ENCODE results near the gene FTCDNL1.

Gene FTCDNL1

DNA sequence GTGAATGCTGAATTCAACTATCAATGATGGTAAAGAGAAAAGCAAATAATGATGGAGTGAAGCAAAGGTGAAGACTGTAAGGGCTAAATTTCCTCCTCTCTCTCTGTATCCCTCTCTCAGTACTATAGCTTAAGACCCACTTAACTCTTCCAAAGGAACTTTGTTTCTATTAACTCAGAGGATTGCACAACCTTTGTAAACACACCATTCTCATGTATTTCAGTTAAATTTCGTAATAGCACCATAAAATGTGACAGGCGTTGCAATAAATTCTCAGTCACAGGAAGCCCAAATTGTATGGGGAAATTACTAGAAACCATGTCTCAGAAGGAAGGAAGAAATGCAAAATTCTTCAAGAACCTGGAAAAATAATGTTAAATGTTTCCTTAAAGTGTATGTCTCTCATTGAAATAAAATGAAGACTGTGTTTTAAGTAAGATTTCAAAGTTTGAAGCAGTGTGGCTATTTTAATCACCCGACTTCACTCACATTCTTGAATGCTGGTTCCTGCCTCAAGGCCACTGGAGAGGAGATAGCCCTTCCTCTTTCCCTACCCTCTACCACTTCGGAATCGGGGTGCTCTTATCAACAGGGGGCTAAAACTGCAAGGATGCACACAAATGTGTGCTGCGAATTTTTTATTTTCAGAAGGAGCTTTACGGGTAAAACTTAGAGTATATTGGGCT lies 112.1 kb downstream of the FTCDNL1 start:
- DNase-seq: no peak

DNA sequence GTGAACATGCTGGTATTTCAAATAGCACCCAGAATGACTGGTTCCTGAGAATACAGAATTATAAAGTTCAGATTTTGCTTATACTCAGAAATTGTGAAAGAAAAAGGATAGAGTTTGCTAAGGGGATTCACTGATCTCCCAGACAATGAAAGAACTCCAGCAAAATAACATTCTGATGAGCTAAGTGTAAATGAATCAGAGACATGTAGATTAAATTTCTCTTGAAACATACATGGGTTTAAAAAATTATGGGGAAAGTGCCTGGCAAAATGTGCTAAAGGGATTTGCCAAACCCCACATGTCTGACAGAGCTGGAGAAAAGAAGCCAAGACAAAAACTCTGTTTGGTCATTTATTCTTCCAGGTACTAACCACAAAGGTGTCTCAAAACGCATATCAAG lies 116.3 kb downstream of the FTCDNL1 start:
- DNase-seq: no peak

DNA sequence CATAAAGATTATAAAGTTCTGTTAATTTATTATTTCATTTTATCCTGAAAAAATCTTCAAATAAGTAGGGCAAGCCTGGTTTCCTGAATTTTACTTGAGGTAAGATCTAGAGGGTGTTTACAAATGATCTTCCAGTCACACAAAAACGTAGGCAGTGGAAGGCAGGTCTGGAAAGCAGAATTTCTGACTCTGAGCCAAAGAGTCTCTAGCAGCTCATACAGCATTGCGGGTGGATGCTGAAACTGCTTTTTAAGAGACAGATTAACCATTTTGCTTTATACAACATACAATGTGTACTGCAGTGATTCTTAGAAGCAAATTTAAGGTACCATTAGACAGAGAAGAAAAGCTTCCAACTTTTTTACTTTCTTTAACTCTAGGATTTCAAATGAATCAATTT lies 117.0 kb downstream of the FTCDNL1 start:
- no peak for DNase-seq

DNA sequence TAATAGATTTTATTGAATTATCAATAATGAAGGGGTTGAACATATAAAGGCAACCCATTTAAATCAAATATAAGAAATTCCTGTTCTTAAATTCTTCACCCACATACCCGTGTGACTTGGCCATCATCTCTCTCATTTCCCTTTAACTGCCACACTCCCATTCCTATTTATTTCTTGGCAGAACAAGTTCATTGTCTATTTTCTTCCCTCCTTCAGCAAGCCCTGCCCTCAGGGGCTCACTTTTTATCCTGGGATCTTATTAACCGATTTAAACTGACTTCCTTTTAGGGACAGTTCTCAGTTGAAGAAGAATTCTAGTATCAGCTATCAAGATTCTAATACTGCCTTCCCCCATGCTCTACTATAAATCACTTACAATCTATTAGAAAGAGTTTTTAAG lies 123.2 kb downstream of the FTCDNL1 start:
- DNase-seq: no peak

DNA sequence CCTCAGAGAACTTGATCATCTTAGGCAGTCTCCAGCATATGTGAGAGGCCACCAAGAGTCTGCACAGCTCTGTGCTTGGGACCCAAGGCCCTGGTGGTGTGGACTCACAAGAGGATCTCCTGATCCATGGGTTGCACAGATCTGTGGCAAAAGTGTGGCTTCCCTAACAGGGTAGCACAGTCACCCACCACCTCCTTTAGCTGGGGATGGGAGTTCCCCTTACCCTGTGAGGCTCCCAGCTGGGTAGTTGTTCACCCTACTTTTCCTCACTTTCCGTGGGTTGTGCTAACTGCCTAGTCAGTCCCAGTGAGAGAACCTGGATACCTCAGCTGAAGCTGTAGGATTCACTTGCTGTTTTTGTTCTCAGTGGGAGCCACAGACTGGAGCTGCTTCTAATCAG lies 123.7 kb downstream of the FTCDNL1 start:
- no peak for DNase-seq

DNA sequence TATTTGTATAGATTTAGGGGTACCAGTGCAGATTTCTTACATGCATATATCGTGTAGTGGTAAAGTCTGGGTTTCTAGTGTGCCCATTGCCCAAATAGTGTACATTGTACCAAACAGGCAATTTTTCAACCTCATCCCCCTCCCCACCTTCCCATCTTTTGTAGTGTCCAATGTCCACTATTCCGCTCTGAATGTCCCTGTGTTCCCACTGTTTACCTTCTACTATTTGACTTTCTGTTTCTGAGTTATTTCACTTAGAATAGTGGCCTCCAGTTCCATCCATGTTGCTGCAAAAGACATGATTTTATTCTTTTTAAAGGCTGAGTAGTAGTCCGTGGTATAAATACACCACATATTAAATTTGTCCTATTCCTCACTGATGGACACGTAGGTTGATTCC lies 132.9 kb downstream of the FTCDNL1 start:
- no peak for DNase-seq

DNA sequence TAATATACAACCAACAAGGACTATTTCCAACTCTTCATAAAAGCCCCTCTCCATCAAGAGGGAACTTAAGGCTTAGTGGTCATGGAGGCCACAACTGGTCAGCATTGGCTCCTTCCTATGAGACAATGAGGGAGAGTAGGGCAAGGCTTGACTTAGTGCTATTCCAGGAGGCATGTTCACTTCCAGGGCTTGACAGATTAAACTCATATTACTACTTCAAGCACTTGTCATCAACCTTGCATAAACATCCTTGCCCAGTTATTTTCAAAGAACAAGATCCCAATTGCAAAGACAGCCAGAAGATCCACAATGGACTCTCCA lies 133.4 kb downstream of the FTCDNL1 start:
- no peak for DNase-seq

DNA sequence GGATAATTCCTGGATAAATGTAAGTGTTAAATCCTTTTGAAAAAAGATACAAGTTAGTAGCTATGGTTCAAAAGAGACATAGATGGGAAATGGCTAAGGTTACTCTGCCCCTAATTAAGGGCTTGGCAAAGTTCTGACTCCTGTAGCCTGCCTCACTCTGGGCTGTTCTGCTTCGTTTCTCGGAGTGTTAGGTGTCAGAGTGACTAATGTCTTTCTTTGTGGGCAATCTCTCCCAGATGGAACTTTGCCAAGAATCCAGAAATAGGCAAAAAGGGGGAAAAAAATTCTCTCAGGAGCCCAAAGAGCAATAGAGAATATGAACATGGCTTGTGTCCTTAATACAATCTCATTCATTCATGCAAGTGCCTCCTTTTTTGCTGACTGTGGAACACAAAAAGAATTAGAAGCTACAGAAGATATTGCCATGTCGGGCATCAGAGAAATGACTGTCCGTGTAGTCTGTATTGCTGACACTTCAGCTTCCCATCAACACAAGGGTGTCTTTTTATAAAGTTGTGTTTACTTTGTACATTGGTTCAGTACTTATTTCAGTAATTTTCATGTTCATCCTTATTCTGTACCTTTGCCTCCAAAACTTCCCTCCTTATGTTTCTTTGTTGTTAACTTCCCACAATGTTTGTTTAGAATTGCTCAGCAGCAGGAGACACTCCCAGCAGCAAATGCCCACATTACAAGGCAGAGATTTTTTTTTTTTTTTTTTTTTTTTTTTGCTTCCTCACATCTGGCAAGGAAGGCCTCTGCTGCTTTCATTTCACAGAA lies 134.0 kb downstream of the FTCDNL1 start:
- no peak for DNase-seq

DNA sequence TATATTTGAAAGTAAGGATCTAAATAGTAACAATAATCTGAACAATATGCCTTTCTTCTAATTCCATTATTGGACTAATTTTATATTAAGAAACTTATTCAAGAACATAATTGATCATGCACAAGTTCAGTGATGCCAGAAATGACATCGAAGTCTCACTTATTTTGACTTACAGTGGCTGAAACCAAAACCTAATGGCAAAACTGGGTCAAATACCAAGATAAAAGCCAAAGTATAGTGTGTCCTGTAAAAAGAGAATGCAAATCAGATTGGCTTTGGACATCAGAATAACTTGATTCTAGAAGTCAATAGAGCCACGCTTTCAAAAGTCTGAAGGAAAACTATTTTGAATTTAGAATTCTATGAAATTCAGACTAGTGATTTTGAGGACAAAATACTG lies 137.2 kb downstream of the FTCDNL1 start:
- DNase-seq: no peak

DNA sequence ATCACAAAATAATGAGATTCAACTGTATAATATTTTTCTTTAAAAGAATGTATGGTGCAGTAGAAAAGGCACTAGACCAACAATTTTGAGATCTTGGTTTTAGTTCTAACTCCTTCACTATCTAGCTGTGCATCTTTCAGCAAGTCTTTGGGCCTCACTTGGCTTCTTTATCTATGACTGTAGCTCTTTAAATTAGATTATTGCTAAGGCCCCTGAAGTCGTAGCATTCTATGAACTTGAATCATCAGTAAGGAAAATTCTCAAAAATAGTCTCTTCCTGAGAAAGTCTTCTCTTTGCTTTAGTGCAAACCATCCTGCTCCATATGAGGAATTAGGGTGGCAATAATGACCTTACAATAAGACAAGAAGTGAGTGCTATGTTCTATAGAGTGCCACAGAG lies 140.4 kb downstream of the FTCDNL1 start:
- no peak for DNase-seq

Data from activated T-cell treated with anti-CD3 and anti-CD28 coated beads for 4 hours (primary cell).